ENCODE data around the gene CASQ1. TPM values are rescaled to one million over a fixed set of nuclear protein-coding genes. Genes with fewer than 3 reads are reported as not detected.

Gene CASQ1
- total and polyA plus RNA-seq, 9 of the 15 experiments (the other 6 are each of a cell fraction or from before 2014, with no cell fraction given): not detected

DNA sequence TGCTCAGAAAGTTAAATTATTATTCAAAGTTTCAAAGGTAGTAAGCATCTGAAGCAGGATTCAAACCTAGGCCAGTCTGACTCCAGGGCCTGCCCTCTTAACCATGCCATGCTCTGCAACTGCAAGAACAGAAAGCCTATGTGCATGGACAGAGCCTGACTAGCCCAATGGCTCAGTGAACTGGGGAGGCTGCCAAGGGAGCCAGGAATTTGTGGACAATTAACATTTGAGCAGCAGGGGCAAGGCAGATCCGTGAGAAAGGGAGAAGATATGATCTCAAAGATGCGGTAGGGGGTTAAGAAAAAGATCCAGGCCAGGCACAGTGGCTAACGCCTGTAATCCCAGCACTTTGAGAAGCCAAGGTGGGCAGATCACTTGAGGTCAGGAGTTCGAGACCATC lies 45.5 kb upstream of the CASQ1 start (continued):
- TF ChIP-seq, protein P1, sequence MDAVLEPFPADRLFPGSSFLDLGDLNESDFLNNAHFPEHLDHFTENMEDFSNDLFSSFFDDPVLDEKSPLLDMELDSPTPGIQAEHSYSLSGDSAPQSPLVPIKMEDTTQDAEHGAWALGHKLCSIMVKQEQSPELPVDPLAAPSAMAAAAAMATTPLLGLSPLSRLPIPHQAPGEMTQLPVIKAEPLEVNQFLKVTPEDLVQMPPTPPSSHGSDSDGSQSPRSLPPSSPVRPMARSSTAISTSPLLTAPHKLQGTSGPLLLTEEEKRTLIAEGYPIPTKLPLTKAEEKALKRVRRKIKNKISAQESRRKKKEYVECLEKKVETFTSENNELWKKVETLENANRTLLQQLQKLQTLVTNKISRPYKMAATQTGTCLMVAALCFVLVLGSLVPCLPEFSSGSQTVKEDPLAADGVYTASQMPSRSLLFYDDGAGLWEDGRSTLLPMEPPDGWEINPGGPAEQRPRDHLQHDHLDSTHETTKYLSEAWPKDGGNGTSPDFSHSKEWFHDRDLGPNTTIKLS (IDR thresholded peaks at IDR 0.05; ENCODE audit: borderline replicate concordance, low read depth): no peak
- TF ChIP-seq MAFF (IDR thresholded peaks at IDR 0.05; ENCODE audit: low read length): no peak
- TF ChIP-seq ZNF121 (CRISPR knock-in tag; conservative IDR thresholded peaks at IDR 0.05): no peak
- no peak for TF ChIP-seq HDAC3 (IDR thresholded peaks at IDR 0.05; ENCODE audit: borderline replicate concordance, partially characterized antibody)
- no peak for TF ChIP-seq FOXP1 (CRISPR knock-in tag; IDR thresholded peaks at IDR 0.05)

DNA sequence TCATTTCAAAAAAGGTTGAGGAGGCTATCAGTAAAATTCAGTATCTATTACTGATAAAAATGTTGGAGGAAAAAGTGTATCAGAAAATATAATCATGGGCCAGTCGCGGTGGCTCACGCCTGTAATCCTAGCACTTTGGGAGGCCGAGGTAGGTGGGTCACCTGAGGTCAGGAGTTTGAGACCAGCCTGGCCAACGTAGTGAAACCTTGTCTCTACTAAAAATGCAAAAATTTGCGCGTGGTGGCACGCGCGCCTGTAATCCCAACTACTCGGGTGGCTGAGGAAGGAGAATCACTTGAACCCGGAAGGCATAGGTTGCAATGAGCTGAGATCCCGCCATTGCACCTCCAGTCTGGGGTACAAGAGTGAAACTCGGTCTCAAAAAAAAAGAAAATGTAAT lies 44.3 kb upstream of the CASQ1 start:
- 23% methylated on average over 14 of the region's 14 CpGs for WGBS (ENCODE audit: insufficient coverage, low coverage, missing lambda C conversion rate)
- H3K4me1 ChIP-seq (replicated peaks in 1 of 2; ENCODE audit: control insufficient read depth in 2 of 2, insufficient read depth in 2 of 2, low read length in 2 of 2): no peaks in the 10 kb centered on the region
- CTCF ChIA-PET (ENCODE audit: low intra/inter-chr PET ratio): no interaction called here
- no peak for DNase-seq (ENCODE audit: extremely low read depth in 1 of 4, low spot score in 3 of 4)
- H4K20me1 ChIP-seq (replicated peaks; ENCODE audit: control insufficient read depth, insufficient read depth, low read length): no peaks in the 10 kb centered on the region
- no peaks in the 10 kb centered on the region for H3K36me3 ChIP-seq (ENCODE audit: control insufficient read depth, insufficient read depth, low read length)
- H3K9ac ChIP-seq (ENCODE audit: insufficient read depth in 1 of 2, low read depth in 2 of 2, low read length in 2 of 2): no peak overlapping the region
- ATAC-seq: no peak
- peaks cover 13 to 30% of the 10 kb centered on the region in 2 experiments; a peak in 4 of 5 replicates for H3K27me3 ChIP-seq (ENCODE audit: control insufficient read depth in 2 of 2, insufficient read depth in 2 of 2, low read length in 2 of 2)
- H3K27ac ChIP-seq (ENCODE audit: extremely low read depth, low read depth, low read length): no peak overlapping the region
- no peak for FAIRE-seq
- intact Hi-C loops (cut with micrococcal nuclease): no loop called here
- H3K9me1 ChIP-seq (ENCODE audit: control insufficient read depth, insufficient read depth, low read length): no peaks in the 10 kb centered on the region
- H3K9me3 ChIP-seq (replicated peaks; ENCODE audit: control insufficient read depth, insufficient read depth, low read depth, low read length): no peaks in the 10 kb centered on the region
- no peak overlapping the region for H2AFZ ChIP-seq (ENCODE audit: low read depth, low read length)
- H3K4me3 ChIP-seq: no peak overlapping the region
- POLR2A ChIA-PET: interaction anchor here (0.6 kb wide), 2 partner anchors 19 to 116 kb away, joined by 3 read pairs; no protein-coding TSS in a partner anchor
- in situ Hi-C loops (cut with MboI): no loop called here
- BruUV-seq (replicated peaks): no TSS peak
- H3K79me2 ChIP-seq (ENCODE audit: control insufficient read depth, insufficient read depth, low read length): no peaks in the 10 kb centered on the region
- H3K4me2 ChIP-seq (ENCODE audit: insufficient read depth, low read length): no peak overlapping the region
- TF ChIP-seq ZNF583 (CRISPR knock-in tag; IDR thresholded peaks at IDR 0.05) (no peak), NR3C1 (CRISPR knock-in tag; IDR thresholded peaks at IDR 0.05) (no peak), PTBP1 (IDR thresholded peaks at IDR 0.05; ENCODE audit: low read depth, low read length) (no peak), MEF2D (tag; conservative IDR thresholded peaks at IDR 0.05; ENCODE audit: low read depth) (no peak), KLF10 (CRISPR knock-in tag; IDR thresholded peaks at IDR 0.05) (no peak), TAF1 (IDR thresholded peaks at IDR 0.05; ENCODE audit: control insufficient read depth, extremely low read depth, insufficient read depth, low read length, severe bottlenecking) (no peak)
- TF ChIP-seq, protein P2, sequence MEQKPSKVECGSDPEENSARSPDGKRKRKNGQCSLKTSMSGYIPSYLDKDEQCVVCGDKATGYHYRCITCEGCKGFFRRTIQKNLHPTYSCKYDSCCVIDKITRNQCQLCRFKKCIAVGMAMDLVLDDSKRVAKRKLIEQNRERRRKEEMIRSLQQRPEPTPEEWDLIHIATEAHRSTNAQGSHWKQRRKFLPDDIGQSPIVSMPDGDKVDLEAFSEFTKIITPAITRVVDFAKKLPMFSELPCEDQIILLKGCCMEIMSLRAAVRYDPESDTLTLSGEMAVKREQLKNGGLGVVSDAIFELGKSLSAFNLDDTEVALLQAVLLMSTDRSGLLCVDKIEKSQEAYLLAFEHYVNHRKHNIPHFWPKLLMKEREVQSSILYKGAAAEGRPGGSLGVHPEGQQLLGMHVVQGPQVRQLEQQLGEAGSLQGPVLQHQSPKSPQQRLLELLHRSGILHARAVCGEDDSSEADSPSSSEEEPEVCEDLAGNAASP (IDR thresholded peaks at IDR 0.05): no peak
- TF ChIP-seq, protein P3, sequence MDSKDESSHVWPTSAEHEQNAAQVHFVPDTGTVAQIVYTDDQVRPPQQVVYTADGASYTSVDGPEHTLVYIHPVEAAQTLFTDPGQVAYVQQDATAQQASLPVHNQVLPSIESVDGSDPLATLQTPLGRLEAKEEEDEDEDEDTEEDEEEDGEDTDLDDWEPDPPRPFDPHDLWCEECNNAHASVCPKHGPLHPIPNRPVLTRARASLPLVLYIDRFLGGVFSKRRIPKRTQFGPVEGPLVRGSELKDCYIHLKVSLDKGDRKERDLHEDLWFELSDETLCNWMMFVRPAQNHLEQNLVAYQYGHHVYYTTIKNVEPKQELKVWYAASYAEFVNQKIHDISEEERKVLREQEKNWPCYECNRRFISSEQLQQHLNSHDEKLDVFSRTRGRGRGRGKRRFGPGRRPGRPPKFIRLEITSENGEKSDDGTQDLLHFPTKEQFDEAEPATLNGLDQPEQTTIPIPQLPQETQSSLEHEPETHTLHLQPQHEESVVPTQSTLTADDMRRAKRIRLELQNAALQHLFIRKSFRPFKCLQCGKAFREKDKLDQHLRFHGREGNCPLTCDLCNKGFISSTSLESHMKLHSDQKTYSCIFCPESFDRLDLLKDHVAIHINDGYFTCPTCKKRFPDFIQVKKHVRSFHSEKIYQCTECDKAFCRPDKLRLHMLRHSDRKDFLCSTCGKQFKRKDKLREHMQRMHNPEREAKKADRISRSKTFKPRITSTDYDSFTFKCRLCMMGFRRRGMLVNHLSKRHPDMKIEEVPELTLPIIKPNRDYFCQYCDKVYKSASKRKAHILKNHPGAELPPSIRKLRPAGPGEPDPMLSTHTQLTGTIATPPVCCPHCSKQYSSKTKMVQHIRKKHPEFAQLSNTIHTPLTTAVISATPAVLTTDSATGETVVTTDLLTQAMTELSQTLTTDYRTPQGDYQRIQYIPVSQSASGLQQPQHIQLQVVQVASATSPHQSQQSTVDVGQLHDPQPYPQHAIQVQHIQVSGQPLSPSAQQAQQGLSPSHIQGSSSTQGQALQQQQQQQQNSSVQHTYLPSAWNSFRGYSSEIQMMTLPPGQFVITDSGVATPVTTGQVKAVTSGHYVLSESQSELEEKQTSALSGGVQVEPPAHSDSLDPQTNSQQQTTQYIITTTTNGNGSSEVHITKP (IDR thresholded peaks at IDR 0.05; ENCODE audit: partially characterized antibody): no peak

Measured in K562 (cell line).